GM12874 (cell line): ENCODE measurements around the gene CRADD.

Source experiments
- CTCF ChIP-seq: IDR thresholded peaks from 2 replicates; pipeline ENCODE4 v1.5.1; 2011; ENCODE audit warnings: low read depth, mild to moderate bottlenecking, control low read depth, low read length, moderate library complexity; ENCODE audit not compliant: insufficient read depth

CRADD gene

GRCh38 chr12:93762912-93763553 is 85.9 kb downstream of the CRADD start:
- no peak for TF ChIP-seq CTCF

- TF ChIP-seq CTCF: no peak
These were observed 86.6 kb downstream of the CRADD start for GRCh38 chr12:93763746-93764147.

- TF ChIP-seq CTCF: no peak
These were observed 89.2 kb downstream of the CRADD start for GRCh38 chr12:93766371-93766770.

GRCh38 chr12:93766796-93767523 is 89.8 kb downstream of the CRADD start:
- peak; percentile 28; the same call in 1 of the 2 replicates for TF ChIP-seq CTCF

- no peak for TF ChIP-seq CTCF
These were observed 90.3 kb downstream of the CRADD start for GRCh38 chr12:93767524-93767863.

GRCh38 chr12:93772003-93772700 is 95.0 kb downstream of the CRADD start:
- no peak for TF ChIP-seq CTCF

GRCh38 chr12:93773122-93773871 is 96.1 kb downstream of the CRADD start:
- no peak for TF ChIP-seq CTCF
